CD4-positive, CD25-positive, alpha-beta regulatory T cell (primary cell): ENCODE data around the gene S100A8. TPM values are rescaled to one million over a fixed set of nuclear protein-coding genes. Genes with fewer than 3 reads are reported as not detected.
A peak's percentile ranks its signal among the peaks of the same experiment; 100 is the strongest.
"Not testable (repeated sequence)": the region's sequence is repeated elsewhere in the genome, so short reads cannot be mapped to it uniquely, and the experiment has no call there.

Experiments used
- ATAC-seq, 2 donors: fragments of 150-1000 bp; cut with Tn5 transposase; one replicate each; pipeline ENCODE4 v1.10.0; 2021; ENCODE audit warnings: low read depth in 2 of 2, moderate number of reproducible peaks in 2 of 2, moderate library complexity in 1 of 2
- DNase-seq, 3 donors: peaks; one replicate each; pipeline versions ENCODE4 v3.0.0 to v3.0.0-alpha.2; 2012 to 2022; ENCODE audit warnings: mixed read lengths in 1 of 3
- H3K27ac ChIP-seq: one replicate; pipeline ENCODE4 v1.7.0; 2013; ENCODE audit warnings: mild to moderate bottlenecking, low read length; ENCODE audit not compliant: insufficient read depth, poor library complexity, severe bottlenecking
- H3K27me3 ChIP-seq: one replicate; pipeline ENCODE4 v1.7.0; 2013; ENCODE audit warnings: low read length; ENCODE audit not compliant: control insufficient read depth, insufficient read depth
- H3K36me3 ChIP-seq: one replicate; pipeline ENCODE4 v1.7.0; 2013; ENCODE audit warnings: mild to moderate bottlenecking, low read length, moderate library complexity; ENCODE audit not compliant: control insufficient read depth, insufficient read depth
- H3K4me1 ChIP-seq: 2 replicates; pipeline ENCODE4 v1.7.0; 2013; ENCODE audit warnings: mild to moderate bottlenecking, low read length; ENCODE audit not compliant: insufficient read depth, control insufficient read depth, poor library complexity, severe bottlenecking
- H3K4me3 ChIP-seq: one replicate; pipeline ENCODE4 v1.7.0; 2013; ENCODE audit warnings: low read depth, mild to moderate bottlenecking, low read length, moderate library complexity
- H3K9me3 ChIP-seq, 2 experiments: 1 replicate in 1 of 2; 2 replicates in 1 of 2; pipeline ENCODE4 v1.7.0; 2013; ENCODE audit warnings: low read length in 2 of 2, mild to moderate bottlenecking in 1 of 2, moderate library complexity in 1 of 2; ENCODE audit not compliant: control insufficient read depth in 2 of 2
- H3K27ac Mint-ChIP-seq, 3 donors: one replicate each; pipeline ENCODE4 v1.8.0; 2020 to 2022; ENCODE audit warnings: mild to moderate bottlenecking in 3 of 3, mixed read lengths in 3 of 3, moderate library complexity in 2 of 3
- H3K27me3 Mint-ChIP-seq: one replicate; pipeline ENCODE4 v1.8.0; 2022; ENCODE audit warnings: mild to moderate bottlenecking, mixed read lengths
- H3K36me3 Mint-ChIP-seq: one replicate; pipeline ENCODE4 v1.8.0; 2020; ENCODE audit warnings: mixed read lengths
- H3K4me1 Mint-ChIP-seq, 4 donors: one replicate each; pipeline ENCODE4 v1.8.0; 2020 to 2022; ENCODE audit warnings: mixed read lengths in 4 of 4, mild to moderate bottlenecking in 1 of 4
- H3K4me3 Mint-ChIP-seq, 4 donors: one replicate each; pipeline ENCODE4 v1.8.0; 2020 to 2022; ENCODE audit warnings: mild to moderate bottlenecking in 4 of 4, mixed read lengths in 4 of 4, moderate library complexity in 3 of 4
- H3K9me3 Mint-ChIP-seq, 7 donors: one replicate each; pipeline ENCODE4 v1.8.0; 2020 to 2022; ENCODE audit warnings: mixed read lengths in 7 of 7, mild to moderate bottlenecking in 3 of 7, moderate library complexity in 2 of 7
- polyA plus RNA-seq, 4 donors: library from polyadenylated mRNA; unstranded; fragments of 300-500 nt; fragmentation: Illumina TruSeq; gene quantifications; one replicate each; pipeline ENCODE4 v1.2.3, GENCODE V29; 2021
- total RNA-seq: library from RNA; stranded (reverse); gene quantifications from one replicate; pipeline ENCODE4 v1.2.3, GENCODE V29; 2022

The S100A8 gene
- total and polyA plus RNA-seq, 5 donors from 2014 or later = 2.7 to 32.7 (median 7.8) TPM; not detected in 2

DNA sequence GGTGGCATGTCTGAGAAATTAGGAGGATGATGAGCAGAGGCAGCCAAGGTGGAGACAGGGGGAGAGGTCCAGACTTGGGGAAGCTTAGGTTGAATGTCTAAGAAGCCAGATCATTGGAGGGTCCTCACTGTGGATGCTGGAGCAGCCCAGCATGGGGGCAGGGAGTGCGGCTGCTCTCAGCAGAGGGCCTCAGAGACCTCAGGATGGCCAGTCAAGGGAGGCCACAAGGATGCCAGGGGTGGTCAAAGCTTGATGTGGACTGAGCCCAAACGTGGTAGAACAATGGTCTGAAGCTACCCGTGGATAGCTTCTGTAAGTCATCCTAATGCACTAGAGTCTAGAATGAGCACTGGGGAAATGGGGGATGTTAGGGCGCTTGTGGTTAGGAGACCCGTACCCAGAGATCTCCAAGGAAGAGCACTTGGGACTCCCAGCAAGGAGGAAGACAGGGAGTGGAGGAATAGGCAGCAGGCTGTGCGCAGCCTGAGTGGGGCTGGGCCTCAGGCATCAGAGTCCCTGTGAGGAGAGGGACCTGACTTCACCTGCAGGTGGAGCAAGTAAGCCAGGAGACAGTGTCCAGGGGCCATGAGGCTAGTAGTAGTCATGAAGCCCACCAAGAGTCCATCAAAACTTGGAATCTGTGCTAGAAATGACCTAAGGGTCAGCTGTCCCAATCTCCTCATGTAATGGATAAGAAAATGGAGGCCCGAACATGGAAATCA is 37.5 kb downstream of the S100A8 start:
- Mint-ChIP-seq H3K4me1 (peaks cover 0 to 15% (median 6%) of the 10 kb centered on the region in 4 donors), H3K27me3 (peaks cover 18% of the 10 kb centered on the region), H3K27ac (no peak overlapping the region), H3K36me3 (no peaks in the 10 kb centered on the region), H3K9me3 (peaks cover 0 to 1% (median 0%) of the 10 kb centered on the region in 7 donors), H3K4me3 (no peak overlapping the region)
- peaks cover 6% of the 10 kb centered on the region for H3K4me1 ChIP-seq
- ATAC-seq = no peak
- peaks cover 3% of the 10 kb centered on the region for H3K27me3 ChIP-seq
- H3K36me3 ChIP-seq = no peaks in the 10 kb centered on the region
- no peak overlapping the region for H3K27ac ChIP-seq
- DNase-seq = no peak
- H3K4me3 ChIP-seq = no peak overlapping the region
- no peaks in the 10 kb centered on the region for H3K9me3 ChIP-seq

- H3K4me1 ChIP-seq = peaks cover under 1% of the 10 kb centered on the region
These were observed 38.4 kb downstream of the S100A8 start for GRCh38 chr1:153352523-153352922.

DNA sequence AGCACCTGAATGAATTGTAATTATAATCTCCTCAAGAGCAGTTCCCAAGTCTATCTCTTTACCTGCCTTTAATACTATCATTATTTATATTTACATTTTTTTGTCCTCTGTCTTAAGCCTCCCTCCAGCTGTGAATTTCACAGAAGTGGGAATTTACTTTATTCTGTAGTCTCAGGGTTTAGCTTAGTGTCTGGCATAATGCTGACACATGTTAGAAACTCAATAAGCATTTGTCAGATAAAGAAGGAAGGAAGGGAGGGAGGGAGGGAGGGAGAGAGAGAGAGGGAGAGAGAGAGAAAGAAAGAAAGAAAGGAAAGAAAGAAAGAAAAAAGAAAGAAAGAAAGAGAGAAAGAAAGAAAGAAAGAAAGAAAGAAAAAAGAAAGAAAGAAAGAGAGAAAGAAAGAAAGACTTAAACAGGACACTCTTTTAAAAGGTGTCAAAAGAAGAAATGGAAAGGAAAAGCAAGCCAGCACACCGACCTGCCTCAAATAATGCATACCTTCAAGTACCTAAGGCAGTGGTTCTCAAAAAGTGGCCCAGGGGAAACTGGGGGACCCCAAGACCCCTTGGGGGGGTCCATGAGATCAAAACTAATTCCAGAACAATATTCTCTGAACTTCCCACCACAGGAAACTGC is 40.4 kb downstream of the S100A8 start:
- Mint-ChIP-seq H3K27me3 (peaks cover 18% of the 10 kb centered on the region), H3K4me3 (no peak overlapping the region), H3K9me3 (peaks cover 0 to 1% (median 0%) of the 10 kb centered on the region in 7 donors), H3K4me1 (peaks cover 0 to 13% (median 7%) of the 10 kb centered on the region in 4 donors), H3K27ac (no peak overlapping the region), H3K36me3 (no peaks in the 10 kb centered on the region)
- Histone ChIP-seq H3K4me3 (no peak overlapping the region), H3K36me3 (no peaks in the 10 kb centered on the region), H3K9me3 (no peaks in the 10 kb centered on the region), H3K27me3 (peaks cover 3% of the 10 kb centered on the region), H3K4me1 (peaks cover 11% of the 10 kb centered on the region), H3K27ac (no peak overlapping the region)
- no peak for ATAC-seq
- no peak for DNase-seq

More at GRCh38 chr1:153352523-153352922, 38.4 kb downstream of the S100A8 start:
- Mint-ChIP-seq H3K9me3 (peaks cover 0 to 1% (median 0%) of the 10 kb centered on the region in 7 donors), H3K36me3 (no peaks in the 10 kb centered on the region), H3K4me1 (peaks cover 0 to 7% (median 4%) of the 10 kb centered on the region in 4 donors), H3K27me3 (peaks cover 18% of the 10 kb centered on the region), H3K27ac (peak overlapping the region in 1 of 3 donors; percentile 48), H3K4me3 (no peak overlapping the region)
- Histone ChIP-seq H3K9me3 (no peaks in the 10 kb centered on the region), H3K4me3 (no peak overlapping the region), H3K27me3 (peaks cover 3% of the 10 kb centered on the region), H3K36me3 (no peaks in the 10 kb centered on the region), H3K27ac (no peak overlapping the region)
- peak; percentile 36 to 67 (median 55) for DNase-seq
- ATAC-seq = peak; percentile 53 to 65

GRCh38 chr1:153349363-153350320 is 41.2 kb downstream of the S100A8 start:
- Histone ChIP-seq H3K27ac (no peak overlapping the region), H3K27me3 (peaks cover 3% of the 10 kb centered on the region), H3K4me1 (peaks cover 19% of the 10 kb centered on the region), H3K36me3 (no peaks in the 10 kb centered on the region), H3K9me3 (no peaks in the 10 kb centered on the region), H3K4me3 (no peak overlapping the region)
- peaks cover 0 to 18% (median 10%) of the 10 kb centered on the region in 4 donors for H3K4me1 Mint-ChIP-seq
- H3K9me3 Mint-ChIP-seq = no peaks in the 10 kb centered on the region
- ATAC-seq = no peak
- no peaks in the 10 kb centered on the region for H3K36me3 Mint-ChIP-seq
- no peak overlapping the region for H3K27ac Mint-ChIP-seq
- H3K27me3 Mint-ChIP-seq = peaks cover 18% of the 10 kb centered on the region
- no peak for DNase-seq
- H3K4me3 Mint-ChIP-seq = no peak overlapping the region

- Histone ChIP-seq H3K36me3 (no peaks in the 10 kb centered on the region), H3K27me3 (peaks cover 3% of the 10 kb centered on the region), H3K4me3 (no peak within 1 kb of the TSS), H3K9me3 (no peaks in the 10 kb centered on the region), H3K4me1 (peaks cover 26% of the 10 kb centered on the region), H3K27ac (no peak within 1 kb of the TSS)
- no peaks in the 10 kb centered on the region for H3K36me3 Mint-ChIP-seq
- H3K9me3 Mint-ChIP-seq = no peaks in the 10 kb centered on the region
- DNase-seq (no peak), ATAC-seq (no peak)
- peaks cover 1 to 26% (median 18%) of the 10 kb centered on the region in 4 donors for H3K4me1 Mint-ChIP-seq
- H3K27ac Mint-ChIP-seq = no peak within 1 kb of the TSS
- H3K4me3 Mint-ChIP-seq = no peak within 1 kb of the TSS
- peaks cover 18% of the 10 kb centered on the region for H3K27me3 Mint-ChIP-seq
These were observed 42.1 kb downstream of the S100A8 start, which contains the start of gene PGLYRP4 for GRCh38 chr1:153348511-153349362. Gene PGLYRP4, minus strand, starts transcription at chr1:153348841. Its CDS starts 909 bp downstream, at chr1:153347932.

DNA sequence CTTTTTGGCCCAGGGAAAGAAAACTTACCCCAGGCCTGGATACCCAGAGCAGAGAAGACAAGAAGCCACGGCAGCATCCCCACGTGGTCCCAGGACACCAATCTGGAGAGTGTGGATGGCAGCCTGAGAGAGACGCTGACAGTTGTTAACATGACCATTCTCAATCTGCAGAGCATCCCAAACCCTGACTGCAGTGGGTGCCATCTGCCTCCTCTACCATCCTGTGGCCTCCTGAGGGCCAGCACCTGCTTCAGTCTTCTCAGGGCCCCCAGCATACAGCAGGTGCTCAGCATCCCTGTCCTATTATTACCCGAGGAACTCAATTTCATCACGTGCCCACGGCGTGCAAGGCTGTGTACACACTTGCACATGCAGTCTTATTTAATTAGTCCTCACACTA is 43.0 kb downstream of the S100A8 start:
- no peaks in the 10 kb centered on the region for H3K36me3 Mint-ChIP-seq
- no peaks in the 10 kb centered on the region for H3K9me3 Mint-ChIP-seq
- Histone ChIP-seq H3K36me3 (no peaks in the 10 kb centered on the region), H3K27ac (no peak overlapping the region), H3K9me3 (no peaks in the 10 kb centered on the region), H3K27me3 (peaks cover 3% of the 10 kb centered on the region), H3K4me3 (no peak overlapping the region), H3K4me1 (peaks cover 34% of the 10 kb centered on the region)
- no peak overlapping the region for H3K27ac Mint-ChIP-seq
- H3K4me1 Mint-ChIP-seq = peaks cover 5 to 34% (median 23%) of the 10 kb centered on the region in 4 donors
- peaks cover 16% of the 10 kb centered on the region for H3K27me3 Mint-ChIP-seq
- no peak overlapping the region for H3K4me3 Mint-ChIP-seq
- no peak for ATAC-seq
- no peak for DNase-seq

DNA sequence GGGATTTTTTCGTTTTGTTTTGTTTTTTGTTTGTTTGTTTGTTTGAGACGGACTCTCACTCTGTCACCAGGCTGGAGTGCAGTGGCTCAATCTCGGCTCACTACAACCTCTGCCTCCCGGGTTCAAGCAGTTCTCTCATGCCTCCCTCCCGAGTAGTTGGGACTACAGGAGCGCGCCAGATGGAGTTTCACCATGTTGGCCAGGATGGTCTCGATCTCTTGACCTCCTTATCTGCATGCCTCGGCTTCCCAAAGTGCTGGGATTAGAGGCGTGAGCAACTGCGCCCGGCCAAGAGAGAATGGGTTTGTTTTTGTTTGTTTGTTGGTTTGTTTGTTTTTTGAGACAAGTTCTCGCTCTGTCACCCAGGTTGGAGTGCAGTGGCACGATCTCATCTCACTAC is 43.8 kb downstream of the S100A8 start:
- not testable (repeated sequence) for DNase-seq, H3K9me3 ChIP-seq, H3K36me3 ChIP-seq, H3K36me3 Mint-ChIP-seq, H3K27ac ChIP-seq, ATAC-seq, H3K27ac Mint-ChIP-seq, H3K9me3 Mint-ChIP-seq, H3K27me3 ChIP-seq, H3K4me3 Mint-ChIP-seq, H3K4me3 ChIP-seq
- Mint-ChIP-seq H3K4me1 (peaks cover 5 to 38% (median 24%) of the 10 kb centered on the region in 4 donors), H3K27me3 (peaks cover 11% of the 10 kb centered on the region)
- H3K4me1 ChIP-seq = peaks cover 34% of the 10 kb centered on the region
